A172 (cell line): ENCODE results near the gene KCNK18. TPM values are rescaled to one million over a fixed set of nuclear protein-coding genes. Genes with fewer than 3 reads are reported as not detected.
A peak's percentile ranks its signal among the peaks of the same experiment; 100 is the strongest.
"Not testable (repeated sequence)": the region's sequence is repeated elsewhere in the genome, so short reads cannot be mapped to it uniquely, and the experiment has no call there.

Experiments used
- DNase-seq: peaks from one replicate; pipeline ENCODE4 v3.0.0-alpha.2; 2015; ENCODE audit warnings: low spot score
- total RNA-seq: library from RNA; depleted of rRNA; stranded (reverse); fragments of >200 nt; shearing (Covaris generic); gene quantifications from 2 replicates; pipeline ENCODE4 v1.2.3, GENCODE V29; 2014

The KCNK18 gene
- total RNA-seq, 1 experiment from 2014 or later = not detected

- no peak for DNase-seq
Observed at GRCh38 chr10:117170244-117170643, 27.0 kb upstream of the KCNK18 start.

- DNase-seq = peak; percentile 84
Observed at GRCh38 chr10:117174439-117175214, 22.7 kb upstream of the KCNK18 start.

GRCh38 chr10:117175215-117175900, 21.9 kb upstream of the KCNK18 start:
- DNase-seq = no peak

GRCh38 chr10:117175901-117176534, 21.3 kb upstream of the KCNK18 start:
- DNase-seq = peak; percentile 62

- DNase-seq = no peak
Observed at GRCh38 chr10:117178190-117178589, 19.1 kb upstream of the KCNK18 start.

- DNase-seq = no peak
Observed at GRCh38 chr10:117184296-117184695, 13.0 kb upstream of the KCNK18 start.

- no peak for DNase-seq
Observed at GRCh38 chr10:117184821-117185220, 12.5 kb upstream of the KCNK18 start.

GRCh38 chr10:117185817-117186216, 11.5 kb upstream of the KCNK18 start:
- not testable (repeated sequence) for DNase-seq

GRCh38 chr10:117186832-117187615, 10.3 kb upstream of the KCNK18 start:
- peak; percentile 66 for DNase-seq

- DNase-seq = no peak
Observed at GRCh38 chr10:117188371-117188770, 8.9 kb upstream of the KCNK18 start.

- DNase-seq = no peak
Observed at GRCh38 chr10:117189557-117189956, 7.7 kb upstream of the KCNK18 start.

GRCh38 chr10:117198088-117198487, 799 bp downstream of the KCNK18 start:
- DNase-seq = no peak

GRCh38 chr10:117201826-117202225, 4.5 kb downstream of the KCNK18 start:
- DNase-seq = no peak

- no peak for DNase-seq
Observed at GRCh38 chr10:117204316-117204715, 7.0 kb downstream of the KCNK18 start.

GRCh38 chr10:117212176-117212575, 14.9 kb downstream of the KCNK18 start:
- DNase-seq = no peak

GRCh38 chr10:117214401-117214800, 17.1 kb downstream of the KCNK18 start:
- peak; percentile 44 for DNase-seq

- DNase-seq = no peak
Observed at GRCh38 chr10:117215079-117215478, 17.8 kb downstream of the KCNK18 start.

- DNase-seq = no peak
Observed at GRCh38 chr10:117216028-117216427, 18.7 kb downstream of the KCNK18 start.

- DNase-seq = no peak
Observed at GRCh38 chr10:117216611-117217195, 19.4 kb downstream of the KCNK18 start.

GRCh38 chr10:117217196-117217761, 20.0 kb downstream of the KCNK18 start:
- no peak for DNase-seq

GRCh38 chr10:117218654-117219053, 21.4 kb downstream of the KCNK18 start:
- no peak for DNase-seq
